Vagina (tissue), 2 donors: ENCODE results near the gene GRXCR2.

Source experiments
- POLR2A ChIP-seq, 2 donors: fragments of 450-650 bp; IDR thresholded peaks; one replicate each; pipeline ENCODE4 v1.6.1; 2017; ENCODE audit warnings: antibody characterized with exemption in 2 of 2, mild to moderate bottlenecking in 2 of 2, moderate library complexity in 2 of 2
- POLR2AphosphoS5 ChIP-seq, 2 donors: sonication (generic); formaldehyde crosslinking; IDR thresholded peaks; one replicate each; pipeline ENCODE4 v1.9.0; 2017; ENCODE audit warnings: antibody characterized with exemption in 2 of 2, mild to moderate bottlenecking in 2 of 2, low read depth in 1 of 2; ENCODE audit not compliant: insufficient read depth in 1 of 2
- TF ChIP-seq, protein P1 (sequence below), 3 experiments: fragments of 450-650 bp in 2 of 3; fragments of 200-600 bp in 1 of 3; sonication (generic) in 1 of 3; IDR thresholded peaks; one replicate each; pipeline ENCODE4 v1.5.1; 2017 to 2019; ENCODE audit warnings: antibody characterized with exemption in 3 of 3, mild to moderate bottlenecking in 2 of 3, moderate library complexity in 2 of 3

DNA sequence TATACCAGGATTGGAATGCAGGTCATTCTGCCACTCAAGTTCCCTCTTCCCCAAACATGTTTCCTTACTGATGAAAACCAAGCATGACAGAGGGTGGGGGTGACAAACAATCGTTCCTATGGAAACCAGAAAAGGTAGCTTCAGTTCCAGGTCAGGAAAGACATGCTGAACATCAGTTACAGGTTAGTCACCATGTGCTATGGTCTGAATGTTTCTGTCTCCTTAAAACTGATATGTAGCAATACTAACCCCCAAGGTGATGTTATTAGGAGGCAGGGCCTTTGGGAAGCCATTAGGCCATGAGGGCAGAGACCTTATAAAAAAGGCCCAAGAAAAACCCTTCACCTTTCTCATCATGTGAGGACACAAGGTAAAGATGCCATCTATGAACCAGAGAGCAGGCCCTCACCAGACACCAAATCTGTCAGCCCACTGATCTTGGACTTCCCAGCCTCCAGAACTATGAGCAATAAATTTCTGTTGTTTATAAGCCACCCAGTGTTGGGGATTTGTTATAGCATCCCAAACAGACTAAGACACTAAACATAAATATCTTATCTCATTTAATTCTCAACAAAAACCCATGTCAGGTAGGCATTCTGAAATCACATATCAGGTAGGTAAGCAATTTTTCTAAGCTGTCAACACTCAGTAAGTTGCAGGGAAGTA is 47.9 kb upstream of the GRXCR2 start:
- TF ChIP-seq, protein P1, sequence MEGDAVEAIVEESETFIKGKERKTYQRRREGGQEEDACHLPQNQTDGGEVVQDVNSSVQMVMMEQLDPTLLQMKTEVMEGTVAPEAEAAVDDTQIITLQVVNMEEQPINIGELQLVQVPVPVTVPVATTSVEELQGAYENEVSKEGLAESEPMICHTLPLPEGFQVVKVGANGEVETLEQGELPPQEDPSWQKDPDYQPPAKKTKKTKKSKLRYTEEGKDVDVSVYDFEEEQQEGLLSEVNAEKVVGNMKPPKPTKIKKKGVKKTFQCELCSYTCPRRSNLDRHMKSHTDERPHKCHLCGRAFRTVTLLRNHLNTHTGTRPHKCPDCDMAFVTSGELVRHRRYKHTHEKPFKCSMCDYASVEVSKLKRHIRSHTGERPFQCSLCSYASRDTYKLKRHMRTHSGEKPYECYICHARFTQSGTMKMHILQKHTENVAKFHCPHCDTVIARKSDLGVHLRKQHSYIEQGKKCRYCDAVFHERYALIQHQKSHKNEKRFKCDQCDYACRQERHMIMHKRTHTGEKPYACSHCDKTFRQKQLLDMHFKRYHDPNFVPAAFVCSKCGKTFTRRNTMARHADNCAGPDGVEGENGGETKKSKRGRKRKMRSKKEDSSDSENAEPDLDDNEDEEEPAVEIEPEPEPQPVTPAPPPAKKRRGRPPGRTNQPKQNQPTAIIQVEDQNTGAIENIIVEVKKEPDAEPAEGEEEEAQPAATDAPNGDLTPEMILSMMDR (IDR thresholded peaks at IDR 0.05), result no peak
- no peak for TF ChIP-seq POLR2AphosphoS5 (IDR thresholded peaks at IDR 0.05; ENCODE audit: insufficient read depth in 1 of 2, low read depth in 1 of 2)
- TF ChIP-seq POLR2A (IDR thresholded peaks at IDR 0.05), result no peak
